ENCODE measurements around the gene MATK.

Gene MATK

GRCh38 chr19:3792114-3792513, 5.9 kb upstream of the MATK start:
- in situ Hi-C loops (cut with MboI; ENCODE audit: low sequenced_read_pairs): no loop called here

- in situ Hi-C loops (cut with MboI; ENCODE audit: low sequenced_read_pairs): no loop called here
Observed at GRCh38 chr19:3790941-3791340, 4.8 kb upstream of the MATK start.

- in situ Hi-C loops (cut with MboI; ENCODE audit: low sequenced_read_pairs): no loop called here
Observed at GRCh38 chr19:3790209-3790734, 4.1 kb upstream of the MATK start.

GRCh38 chr19:3788996-3789778, 3.0 kb upstream of the MATK start:
- in situ Hi-C loops (cut with MboI; ENCODE audit: low sequenced_read_pairs): no loop called here

- in situ Hi-C loops (cut with MboI; ENCODE audit: low sequenced_read_pairs): no loop called here
Observed at GRCh38 chr19:3785451-3785937, 687 bp downstream of the MATK start.

- in situ Hi-C loops (cut with MboI; ENCODE audit: low sequenced_read_pairs): no loop called here
Observed at GRCh38 chr19:3784607-3785450, 1.4 kb downstream of the MATK start.

- in situ Hi-C loops (cut with MboI; ENCODE audit: low sequenced_read_pairs): no loop called here
Observed at GRCh38 chr19:3783660-3784584, 2.3 kb downstream of the MATK start.

- in situ Hi-C loops (cut with MboI; ENCODE audit: low sequenced_read_pairs): no loop called here
Observed at GRCh38 chr19:3782903-3783302, 3.3 kb downstream of the MATK start.

- in situ Hi-C loops (cut with MboI; ENCODE audit: low sequenced_read_pairs): no loop called here
Observed at GRCh38 chr19:3782330-3782729, 3.9 kb downstream of the MATK start.

- in situ Hi-C loops (cut with MboI; ENCODE audit: low sequenced_read_pairs): no loop called here
Observed at GRCh38 chr19:3781603-3782002, 4.6 kb downstream of the MATK start.

GRCh38 chr19:3780786-3781304, 5.3 kb downstream of the MATK start:
- in situ Hi-C loops (cut with MboI; ENCODE audit: low sequenced_read_pairs): no loop called here

GRCh38 chr19:3778899-3779723, 7.1 kb downstream of the MATK start:
- in situ Hi-C loops (cut with MboI; ENCODE audit: low sequenced_read_pairs): no loop called here

GRCh38 chr19:3778104-3778867, 7.9 kb downstream of the MATK start:
- in situ Hi-C loops (cut with MboI; ENCODE audit: low sequenced_read_pairs): no loop called here

GRCh38 chr19:3776479-3777040, 9.6 kb downstream of the MATK start:
- in situ Hi-C loops (cut with MboI; ENCODE audit: low sequenced_read_pairs): no loop called here

GRCh38 chr19:3775831-3776230, 10.3 kb downstream of the MATK start:
- in situ Hi-C loops (cut with MboI; ENCODE audit: low sequenced_read_pairs): no loop called here

GRCh38 chr19:3775374-3775711, 10.8 kb downstream of the MATK start:
- in situ Hi-C loops (cut with MboI; ENCODE audit: low sequenced_read_pairs): no loop called here

- in situ Hi-C loops (cut with MboI; ENCODE audit: low sequenced_read_pairs): no loop called here
Observed at GRCh38 chr19:3774621-3775373, 11.4 kb downstream of the MATK start.
